ENCODE data around the gene DDX17. TPM values are rescaled to one million over a fixed set of nuclear protein-coding genes. Genes with fewer than 3 reads are reported as not detected.

DDX17 gene
- total RNA-seq, 4 donors from 2014 or later: 583 to 733 (median 616) TPM

GRCh38 chr22:38456841-38457699 lies 49.0 kb downstream of the DDX17 start:
- H3K36me3 ChIP-seq: no peaks in the 10 kb centered on the region
- H3K4me3 ChIP-seq: no peak overlapping the region
- no peaks in the 10 kb centered on the region for H3K9me3 ChIP-seq
- TF ChIP-seq, protein P1, sequence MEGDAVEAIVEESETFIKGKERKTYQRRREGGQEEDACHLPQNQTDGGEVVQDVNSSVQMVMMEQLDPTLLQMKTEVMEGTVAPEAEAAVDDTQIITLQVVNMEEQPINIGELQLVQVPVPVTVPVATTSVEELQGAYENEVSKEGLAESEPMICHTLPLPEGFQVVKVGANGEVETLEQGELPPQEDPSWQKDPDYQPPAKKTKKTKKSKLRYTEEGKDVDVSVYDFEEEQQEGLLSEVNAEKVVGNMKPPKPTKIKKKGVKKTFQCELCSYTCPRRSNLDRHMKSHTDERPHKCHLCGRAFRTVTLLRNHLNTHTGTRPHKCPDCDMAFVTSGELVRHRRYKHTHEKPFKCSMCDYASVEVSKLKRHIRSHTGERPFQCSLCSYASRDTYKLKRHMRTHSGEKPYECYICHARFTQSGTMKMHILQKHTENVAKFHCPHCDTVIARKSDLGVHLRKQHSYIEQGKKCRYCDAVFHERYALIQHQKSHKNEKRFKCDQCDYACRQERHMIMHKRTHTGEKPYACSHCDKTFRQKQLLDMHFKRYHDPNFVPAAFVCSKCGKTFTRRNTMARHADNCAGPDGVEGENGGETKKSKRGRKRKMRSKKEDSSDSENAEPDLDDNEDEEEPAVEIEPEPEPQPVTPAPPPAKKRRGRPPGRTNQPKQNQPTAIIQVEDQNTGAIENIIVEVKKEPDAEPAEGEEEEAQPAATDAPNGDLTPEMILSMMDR (IDR thresholded peaks at IDR 0.05): no peak
- H3K4me1 ChIP-seq: peaks cover 0 to 28% (median 11%) of the 10 kb centered on the region in 4 donors
- DNase-seq: no peak
- H3K27me3 ChIP-seq: peaks cover 0 to 35% of the 10 kb centered on the region in 2 donors
- H3K27ac ChIP-seq: no peak overlapping the region

GRCh38 chr22:38456272-38456835 lies 49.8 kb downstream of the DDX17 start:
- Histone ChIP-seq H3K4me3 (peak overlapping the region in 1 of 4 donors; percentile 50), H3K27me3 (peaks cover 0 to 35% of the 10 kb centered on the region in 2 donors), H3K9me3 (no peaks in the 10 kb centered on the region)

GRCh38 chr22:38455530-38456271 lies 50.4 kb downstream of the DDX17 start:
- H3K27ac ChIP-seq: no peak overlapping the region
- peaks cover 0 to 35% of the 10 kb centered on the region in 2 donors for H3K27me3 ChIP-seq
- TF ChIP-seq, protein P1 (IDR thresholded peaks at IDR 0.05): no peak
- TF ChIP-seq POLR2A (IDR thresholded peaks at IDR 0.05): no peak
- H3K9me3 ChIP-seq: no peaks in the 10 kb centered on the region
- no peak for DNase-seq
- H3K36me3 ChIP-seq: no peaks in the 10 kb centered on the region
- H3K4me3 ChIP-seq: peak overlapping the region; percentile 19 to 53 (median 46)
- H3K4me1 ChIP-seq: peaks cover 0 to 19% (median 9%) of the 10 kb centered on the region in 4 donors

More at GRCh38 chr22:38456272-38456835, 49.8 kb downstream of the DDX17 start:
- no peak for DNase-seq
- TF ChIP-seq, protein P1 (IDR thresholded peaks at IDR 0.05): no peak
- TF ChIP-seq POLR2A (IDR thresholded peaks at IDR 0.05): no peak
- Histone ChIP-seq H3K36me3 (no peaks in the 10 kb centered on the region), H3K4me1 (peaks cover 0 to 22% (median 9%) of the 10 kb centered on the region in 4 donors), H3K27ac (no peak overlapping the region)

DNA sequence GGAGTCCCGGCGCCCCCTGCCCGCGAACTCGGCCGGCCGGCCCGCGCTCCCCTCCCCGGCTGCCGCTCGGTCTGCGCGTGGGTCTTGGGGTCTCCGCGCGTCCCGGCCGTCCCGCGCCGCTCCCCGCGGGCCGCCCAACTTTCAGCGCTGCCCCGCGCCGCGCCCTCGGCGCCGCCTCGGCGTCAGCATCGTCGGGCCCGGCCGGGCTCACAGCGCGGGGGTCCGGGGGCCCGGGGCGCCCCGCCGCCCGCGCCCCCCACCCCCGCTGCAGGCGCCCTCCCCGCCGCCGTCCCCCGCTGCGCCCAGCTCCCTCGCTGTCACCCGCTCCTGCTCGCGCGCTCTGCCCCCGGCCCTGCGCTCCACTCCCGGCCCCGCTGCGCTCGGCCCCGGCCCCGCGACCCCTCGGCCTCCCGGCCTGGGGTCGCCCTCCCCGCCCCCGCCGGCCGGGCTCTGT lies 51.0 kb downstream of the DDX17 start, which contains the start of gene KCNJ4:
Gene KCNJ4 (minus strand): TSS at position 124 of the 454 bp plus-strand sequence. CDS start 27,067 bp downstream, outside the sequence.
- Histone ChIP-seq H3K4me3 (peak within 1 kb of the TSS; percentile 19 to 56 (median 52)), H3K4me1 (peaks cover 0 to 19% (median 9%) of the 10 kb centered on the region in 4 donors), H3K36me3 (no peaks in the 10 kb centered on the region), H3K27me3 (peaks cover 0 to 35% of the 10 kb centered on the region in 2 donors), H3K9me3 (no peaks in the 10 kb centered on the region), H3K27ac (no peak within 1 kb of the TSS)
- no peak for TF ChIP-seq POLR2A (IDR thresholded peaks at IDR 0.05)
- TF ChIP-seq, protein P1 (IDR thresholded peaks at IDR 0.05): no peak
- no peak for DNase-seq

DNA sequence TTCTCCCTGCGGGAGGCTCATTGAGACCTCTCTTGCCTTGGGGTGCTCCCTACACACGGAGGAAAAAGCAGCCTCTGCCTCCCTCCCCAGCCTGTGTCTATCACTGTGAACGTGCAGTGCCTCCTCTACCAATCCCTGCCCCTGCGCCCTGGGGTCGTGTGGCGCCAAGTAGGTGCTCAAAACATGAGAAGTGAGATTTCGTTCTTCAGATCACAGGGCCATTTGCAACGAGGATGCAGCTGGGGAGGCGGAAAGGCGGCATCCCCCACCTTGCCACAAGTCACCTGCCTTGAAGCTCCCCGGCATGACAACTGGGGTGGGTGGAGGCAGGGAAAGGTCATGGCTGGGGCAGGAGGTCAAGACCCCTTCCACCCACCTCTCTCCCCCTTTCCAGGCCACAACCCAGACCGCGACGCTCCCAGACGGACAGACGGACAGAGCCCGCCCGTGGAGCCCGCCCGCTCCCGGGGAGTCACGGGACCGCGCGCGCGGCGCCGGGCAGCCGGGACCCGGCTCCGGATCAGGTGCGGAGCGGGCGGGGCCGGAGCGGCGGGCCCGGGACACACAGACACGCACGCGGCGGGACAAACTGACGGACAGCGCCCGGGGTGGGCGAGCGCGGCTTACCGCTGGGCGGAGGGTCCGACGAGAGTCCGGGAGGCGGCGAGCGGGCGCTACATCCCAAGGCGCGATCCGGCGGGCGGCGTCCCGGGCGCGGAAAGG lies 51.6 kb downstream of the DDX17 start:
- Histone ChIP-seq H3K9me3 (no peaks in the 10 kb centered on the region), H3K27ac (no peak overlapping the region), H3K4me1 (peaks cover 0 to 19% (median 9%) of the 10 kb centered on the region in 4 donors), H3K4me3 (peak overlapping the region in 3 of 4 donors; percentile 50 to 56 (median 53)), H3K36me3 (no peaks in the 10 kb centered on the region), H3K27me3 (peaks cover 0 to 35% of the 10 kb centered on the region in 2 donors)
- TF ChIP-seq POLR2A (IDR thresholded peaks at IDR 0.05): no peak
- no peak for DNase-seq

Data from Peyer's patch (tissue), 4 donors.